Ovary (tissue), 3 donors: Measurements from ENCODE around the gene FBXW7.

Source experiments
- CTCF ChIP-seq, 3 donors: fragments of 450-650 bp in 2 of 3; fragments of 200-600 bp in 1 of 3; IDR thresholded peaks; one replicate each; pipeline versions ENCODE4 v1.5.1 to v1.8.0; 2016 to 2022; ENCODE audit warnings: antibody characterized with exemption in 3 of 3, mild to moderate bottlenecking in 1 of 3
- POLR2A ChIP-seq: fragments of 450-650 bp; IDR thresholded peaks from one replicate; pipeline ENCODE4 v1.6.1; 2017; ENCODE audit warnings: antibody characterized with exemption, mild to moderate bottlenecking, moderate library complexity
- donor health status: DM: no; HTN: no; CAD: no.

DNA sequence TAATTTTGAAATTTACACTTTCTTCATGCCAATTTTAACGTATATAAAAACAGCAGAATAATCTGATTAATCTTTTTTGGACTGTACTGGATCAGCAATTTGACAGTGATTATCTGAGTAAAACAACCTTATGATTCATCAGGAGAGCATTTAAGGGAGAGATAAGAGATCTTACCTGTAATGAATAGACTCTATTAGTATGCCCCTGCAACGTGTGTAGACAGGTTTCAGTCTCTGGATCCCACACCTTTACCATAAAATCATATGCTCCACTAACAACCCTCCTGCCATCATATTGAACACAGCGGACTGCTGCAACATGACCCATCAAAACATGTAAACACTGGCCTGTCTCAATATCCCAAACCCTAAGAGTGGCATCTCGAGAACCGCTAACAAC is 210.1 kb downstream of the FBXW7 start:
- TF ChIP-seq CTCF (IDR thresholded peaks at IDR 0.05) = no peak
- no peak for TF ChIP-seq POLR2A
